RWPE2 (cell line): ENCODE measurements around the gene GALNT16.
A peak's percentile ranks its signal among the peaks of the same experiment; 100 is the strongest.

ENCODE experiments used
- ATAC-seq: fragments of 200-7000 bp; cut with Tn5 transposase; 3 replicates; pipeline ENCODE4 v1.9.1; 2021; ENCODE audit warnings: low read depth
- DNase-seq: peaks from one replicate; pipeline ENCODE4 v3.0.0-alpha.2; 2020; ENCODE audit warnings: low spot score
- H3K27ac ChIP-seq: fragments of 450-650 bp; 2 replicates; pipeline ENCODE4 v1.5.1; 2017; ENCODE audit warnings: mild to moderate bottlenecking; ENCODE audit not compliant: poor library complexity, severe bottlenecking
- H3K27me3 ChIP-seq: fragments of 250-450 bp; sonication (Bioruptor Pico); 2 replicates; pipeline ENCODE4 v1.5.1; 2021; ENCODE audit warnings: mild to moderate bottlenecking, moderate library complexity; ENCODE audit not compliant: insufficient read depth, poor library complexity, severe bottlenecking
- H3K36me3 ChIP-seq: fragments of 250-450 bp; sonication (Bioruptor Pico); 2 replicates; pipeline ENCODE4 v1.5.1; 2020; ENCODE audit warnings: low read depth, mild to moderate bottlenecking, moderate library complexity
- H3K4me1 ChIP-seq: fragments of 250-450 bp; sonication (Bioruptor Pico); 2 replicates; pipeline ENCODE4 v1.5.1; 2021; ENCODE audit warnings: mild to moderate bottlenecking, moderate library complexity; ENCODE audit not compliant: insufficient read depth, poor library complexity, severe bottlenecking
- H3K4me3 ChIP-seq: fragments of 250-450 bp; sonication (Bioruptor Pico); 2 replicates; pipeline ENCODE4 v1.5.1; 2021; ENCODE audit warnings: mild to moderate bottlenecking, moderate library complexity; ENCODE audit not compliant: severe bottlenecking
- H3K9me3 ChIP-seq: fragments of 250-450 bp; sonication (Bioruptor Pico); 2 replicates; pipeline ENCODE4 v1.5.1; 2021; ENCODE audit warnings: mild to moderate bottlenecking, moderate library complexity; ENCODE audit not compliant: severe bottlenecking
- TF ChIP-seq, protein P1 (sequence below): fragments of 450-650 bp; IDR thresholded peaks from one replicate; pipeline ENCODE4 v1.5.1; 2017; ENCODE audit warnings: mild to moderate bottlenecking, moderate library complexity; ENCODE audit not compliant: poor library complexity, severe bottlenecking

Gene GALNT16

DNA sequence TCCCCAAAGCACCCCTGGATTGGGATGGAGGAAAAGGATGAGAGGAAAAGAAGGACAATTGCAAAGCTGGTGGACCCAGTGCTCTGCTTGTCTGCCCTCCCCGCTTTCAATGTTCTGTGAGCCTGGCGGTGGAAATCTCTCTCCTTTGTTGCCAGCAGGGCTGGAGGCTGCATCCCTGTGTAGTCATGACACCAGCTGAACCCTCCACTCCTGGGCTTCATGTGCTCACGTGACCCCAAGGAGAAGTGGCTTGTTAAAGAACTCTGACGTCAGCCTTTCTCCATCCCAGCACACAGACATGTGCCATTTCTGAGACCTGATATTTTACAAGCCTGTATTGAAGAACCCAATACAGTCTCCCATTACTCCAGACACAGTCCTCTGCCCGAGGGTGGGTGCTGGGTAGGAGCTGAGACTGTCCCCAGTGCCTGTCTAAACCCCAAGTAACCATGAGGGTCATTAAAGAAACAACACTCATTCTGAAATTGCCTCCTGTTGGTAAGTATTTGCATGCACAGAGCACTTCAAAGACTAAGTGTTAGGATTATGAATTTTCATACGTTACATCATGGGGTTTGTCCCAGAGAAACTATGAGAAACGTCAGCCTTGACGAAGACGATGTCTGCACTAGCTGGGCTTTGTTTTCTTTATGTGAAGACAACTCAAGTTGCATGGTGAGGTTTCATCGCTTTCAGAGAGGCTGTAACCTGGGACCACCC is 21.7 kb downstream of the GALNT16 start:
- Histone ChIP-seq H3K27ac (no peak overlapping the region), H3K27me3 (no peaks in the 10 kb centered on the region), H3K9me3 (no peaks in the 10 kb centered on the region), H3K4me3 (no peak overlapping the region), H3K36me3 (no peaks in the 10 kb centered on the region), H3K4me1 (no peaks in the 10 kb centered on the region)
- TF ChIP-seq, protein P1, sequence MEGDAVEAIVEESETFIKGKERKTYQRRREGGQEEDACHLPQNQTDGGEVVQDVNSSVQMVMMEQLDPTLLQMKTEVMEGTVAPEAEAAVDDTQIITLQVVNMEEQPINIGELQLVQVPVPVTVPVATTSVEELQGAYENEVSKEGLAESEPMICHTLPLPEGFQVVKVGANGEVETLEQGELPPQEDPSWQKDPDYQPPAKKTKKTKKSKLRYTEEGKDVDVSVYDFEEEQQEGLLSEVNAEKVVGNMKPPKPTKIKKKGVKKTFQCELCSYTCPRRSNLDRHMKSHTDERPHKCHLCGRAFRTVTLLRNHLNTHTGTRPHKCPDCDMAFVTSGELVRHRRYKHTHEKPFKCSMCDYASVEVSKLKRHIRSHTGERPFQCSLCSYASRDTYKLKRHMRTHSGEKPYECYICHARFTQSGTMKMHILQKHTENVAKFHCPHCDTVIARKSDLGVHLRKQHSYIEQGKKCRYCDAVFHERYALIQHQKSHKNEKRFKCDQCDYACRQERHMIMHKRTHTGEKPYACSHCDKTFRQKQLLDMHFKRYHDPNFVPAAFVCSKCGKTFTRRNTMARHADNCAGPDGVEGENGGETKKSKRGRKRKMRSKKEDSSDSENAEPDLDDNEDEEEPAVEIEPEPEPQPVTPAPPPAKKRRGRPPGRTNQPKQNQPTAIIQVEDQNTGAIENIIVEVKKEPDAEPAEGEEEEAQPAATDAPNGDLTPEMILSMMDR, result no peak
- peak; percentile 26 for DNase-seq
- no peak; the same call in 2 of the 3 replicates for ATAC-seq

DNA sequence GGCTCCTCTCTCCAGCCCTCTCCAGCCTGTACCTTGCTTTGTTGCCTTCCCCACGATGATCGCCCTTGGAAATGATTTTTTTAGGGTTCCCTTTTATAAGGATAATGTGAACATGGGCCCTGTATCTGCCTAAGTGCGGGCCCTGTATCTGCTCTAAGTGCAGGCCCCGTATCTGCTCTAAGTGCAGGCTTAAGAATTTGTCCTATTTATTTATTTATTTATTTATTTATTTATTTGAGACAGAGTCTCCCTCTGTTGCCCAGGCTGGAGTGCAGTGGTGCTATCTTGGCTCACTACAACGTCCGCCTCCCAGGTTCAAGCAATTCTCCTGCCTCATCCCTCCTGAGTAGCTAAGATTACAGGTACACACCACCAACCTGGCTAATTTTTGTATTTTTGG is 22.5 kb downstream of the GALNT16 start:
- H3K4me3 ChIP-seq, result no peak overlapping the region
- H3K9me3 ChIP-seq, result no peaks in the 10 kb centered on the region
- no peak for ATAC-seq
- no peaks in the 10 kb centered on the region for H3K36me3 ChIP-seq
- no peak for DNase-seq
- H3K4me1 ChIP-seq, result no peaks in the 10 kb centered on the region
- H3K27me3 ChIP-seq, result no peaks in the 10 kb centered on the region
- no peak overlapping the region for H3K27ac ChIP-seq
- TF ChIP-seq, protein P1, result no peak

DNA sequence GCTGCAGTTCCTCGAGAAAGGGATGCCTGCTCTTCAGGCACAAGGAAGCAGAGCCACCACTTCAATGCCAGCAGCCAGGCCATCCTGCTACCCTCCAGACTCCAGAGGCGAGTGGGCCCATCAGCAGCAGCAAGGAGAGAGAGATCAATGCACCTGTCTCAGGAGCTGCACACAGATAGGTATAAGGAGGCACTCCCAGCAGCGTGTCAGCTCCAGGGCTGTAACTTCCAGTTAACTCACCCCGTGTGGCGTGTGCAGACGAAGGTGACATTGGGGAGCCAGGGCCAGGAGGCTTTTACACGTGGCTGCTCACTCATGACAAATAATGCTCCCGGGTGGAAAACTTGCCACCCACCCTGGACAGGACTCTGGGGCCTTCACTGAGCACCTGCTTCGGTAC is 24.2 kb downstream of the GALNT16 start:
- ATAC-seq (peak; percentile 17; the same call in 1 of the 3 replicates), DNase-seq (peak; percentile 33)
- TF ChIP-seq, protein P1, result no peak

DNA sequence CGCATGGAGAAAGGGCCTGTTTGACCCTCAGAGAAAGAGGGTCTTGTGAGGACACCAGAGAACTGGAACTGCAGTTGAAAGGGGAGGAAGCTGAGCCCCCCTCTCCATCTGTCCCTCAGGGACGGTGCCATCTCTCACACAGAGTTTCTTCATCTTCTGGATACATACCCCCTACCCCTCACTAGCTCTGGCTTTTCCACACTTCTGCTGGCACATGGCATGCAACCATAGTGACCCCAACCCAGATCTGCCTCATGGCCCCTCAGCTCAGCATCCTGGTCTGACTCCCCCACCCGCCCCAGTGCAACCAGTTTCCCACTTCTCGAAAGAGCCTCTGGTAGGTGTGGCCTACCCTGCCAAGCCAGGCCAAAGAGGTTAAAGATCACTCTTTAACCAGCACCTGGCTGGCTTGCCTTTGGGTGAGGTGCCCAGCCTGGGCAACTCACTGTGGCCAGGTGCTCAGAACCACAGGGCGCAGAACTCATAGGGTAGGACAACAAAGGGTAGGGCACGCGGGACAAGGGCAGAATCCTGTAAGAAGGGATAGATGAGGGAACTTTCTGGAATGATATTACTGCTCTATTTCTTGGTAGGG is 25.8 kb downstream of the GALNT16 start:
- no peak overlapping the region for H3K4me3 ChIP-seq
- no peaks in the 10 kb centered on the region for H3K4me1 ChIP-seq
- ATAC-seq, result no peak
- H3K27me3 ChIP-seq, result no peaks in the 10 kb centered on the region
- no peak overlapping the region for H3K27ac ChIP-seq
- TF ChIP-seq, protein P1, result no peak
- no peaks in the 10 kb centered on the region for H3K9me3 ChIP-seq
- no peaks in the 10 kb centered on the region for H3K36me3 ChIP-seq
- DNase-seq, result peak; percentile 38

More for the DNA sequence above, 24.2 kb downstream of the GALNT16 start:
- no peaks in the 10 kb centered on the region for H3K9me3 ChIP-seq
- H3K27me3 ChIP-seq, result no peaks in the 10 kb centered on the region
- H3K36me3 ChIP-seq, result no peaks in the 10 kb centered on the region
- H3K4me1 ChIP-seq, result no peaks in the 10 kb centered on the region
- H3K4me3 ChIP-seq, result no peak overlapping the region
- no peak overlapping the region for H3K27ac ChIP-seq
